ENCODE results near the gene LCLAT1. TPM values are rescaled to one million over a fixed set of nuclear protein-coding genes. Genes with fewer than 3 reads are reported as not detected.
"Not testable (repeated sequence)": the region's sequence is repeated elsewhere in the genome, so short reads cannot be mapped to it uniquely, and the experiment has no call there.

Gene LCLAT1
- total RNA-seq, 1 experiment from 2014 or later: 19.0 TPM

- no peak for DNase-seq (ENCODE audit: low spot score)
Observed at GRCh38 chr2:30487603-30488002, 40.6 kb downstream of the LCLAT1 start.

DNA sequence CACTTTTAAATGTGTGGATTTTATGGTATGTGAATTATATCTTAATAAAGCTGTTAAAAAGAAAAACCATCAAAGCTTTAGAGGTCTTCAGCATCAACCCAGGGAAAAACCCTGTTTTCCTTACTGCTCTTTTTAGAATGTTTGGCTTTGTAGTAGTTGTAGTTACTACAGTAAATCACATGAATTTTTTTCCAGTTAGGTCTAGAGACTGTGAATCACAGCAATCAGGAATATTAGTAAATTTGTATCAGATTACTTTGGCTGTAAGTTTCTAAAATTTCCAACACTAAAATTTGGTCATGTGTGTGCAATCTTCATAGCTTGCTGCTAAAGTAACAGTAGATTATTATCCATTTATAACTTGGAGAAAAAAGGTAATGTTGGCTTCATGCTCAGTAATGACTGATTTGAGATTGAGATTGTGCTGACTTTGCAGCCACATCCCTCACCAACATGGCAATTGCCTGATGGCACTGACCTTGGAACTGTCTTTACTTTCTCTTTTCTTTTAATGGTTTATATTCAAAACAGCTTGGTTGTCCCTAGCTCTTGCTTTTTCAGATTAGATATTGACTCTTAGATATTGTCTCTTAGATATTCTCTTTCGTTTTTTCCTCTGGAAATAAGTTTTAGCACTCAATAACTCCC, 41.1 kb downstream of the LCLAT1 start:
- DNase-seq (ENCODE audit: low spot score): no peak

DNA sequence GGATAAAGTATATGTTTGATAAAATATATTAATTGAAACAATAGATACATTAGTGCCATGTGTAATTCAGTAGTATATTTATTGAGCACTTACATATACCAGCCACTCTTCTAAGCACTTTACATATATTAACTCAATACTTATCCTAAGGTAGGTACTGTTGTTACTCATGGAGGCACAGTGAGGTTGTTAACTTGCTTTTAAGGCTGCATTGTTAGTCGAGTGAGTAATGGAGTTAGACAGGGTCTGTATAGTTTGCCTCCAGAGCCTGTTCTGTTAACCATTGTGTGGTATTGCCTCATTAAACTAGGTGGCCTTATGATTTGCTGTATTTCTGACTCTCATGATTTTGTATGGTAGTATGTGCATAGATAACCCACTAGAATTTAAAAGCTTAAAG, 44.2 kb downstream of the LCLAT1 start:
- DNase-seq (ENCODE audit: low spot score): no peak

- DNase-seq (ENCODE audit: low spot score): no peak
Observed at GRCh38 chr2:30492185-30492584, 45.1 kb downstream of the LCLAT1 start.

GRCh38 chr2:30492619-30493018, 45.6 kb downstream of the LCLAT1 start:
- DNase-seq (ENCODE audit: low spot score): no peak

DNA sequence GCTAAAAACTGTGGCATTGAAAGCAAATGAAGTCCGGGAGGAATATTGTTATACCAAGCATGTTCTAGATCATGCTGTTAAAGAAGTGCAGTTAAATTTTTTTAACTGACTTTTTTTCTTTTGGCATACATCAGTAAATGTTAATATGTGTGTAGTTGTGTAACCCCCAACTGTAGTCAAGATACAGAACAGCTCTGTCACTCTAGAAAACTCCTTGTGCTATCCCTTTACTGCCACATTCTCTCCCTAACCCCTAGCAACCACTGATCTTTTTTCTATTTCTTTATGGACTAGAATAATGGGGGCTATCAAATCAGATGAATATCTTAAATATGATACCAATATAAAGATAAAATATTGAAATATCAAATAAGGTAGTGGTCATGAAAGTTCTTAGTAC, 46.4 kb downstream of the LCLAT1 start:
- no peak for DNase-seq (ENCODE audit: low spot score)

GRCh38 chr2:30495896-30496295, 48.9 kb downstream of the LCLAT1 start:
- DNase-seq (ENCODE audit: low spot score): not testable (repeated sequence)

DNA sequence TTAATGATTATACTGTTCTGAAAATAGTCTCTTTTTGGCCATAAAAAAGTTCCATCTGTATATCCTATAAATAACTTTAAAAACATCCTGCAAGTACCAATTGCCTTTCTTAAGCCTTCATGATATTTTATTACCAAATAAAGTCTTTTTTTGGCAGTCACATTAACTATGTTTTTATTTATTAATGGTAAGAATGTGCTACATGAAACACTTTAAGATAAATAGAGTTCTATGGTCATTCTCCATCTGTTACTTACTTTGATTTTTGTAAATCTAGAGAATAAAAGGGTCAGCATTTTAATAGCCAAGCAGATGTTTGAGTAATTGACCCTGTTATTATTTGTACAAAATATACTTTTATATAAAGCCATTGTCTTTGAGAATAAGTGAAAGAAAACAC, 52.6 kb downstream of the LCLAT1 start:
- DNase-seq (ENCODE audit: low spot score): no peak

GRCh38 chr2:30500699-30501098, 53.7 kb downstream of the LCLAT1 start:
- DNase-seq (ENCODE audit: low spot score): no peak

DNA sequence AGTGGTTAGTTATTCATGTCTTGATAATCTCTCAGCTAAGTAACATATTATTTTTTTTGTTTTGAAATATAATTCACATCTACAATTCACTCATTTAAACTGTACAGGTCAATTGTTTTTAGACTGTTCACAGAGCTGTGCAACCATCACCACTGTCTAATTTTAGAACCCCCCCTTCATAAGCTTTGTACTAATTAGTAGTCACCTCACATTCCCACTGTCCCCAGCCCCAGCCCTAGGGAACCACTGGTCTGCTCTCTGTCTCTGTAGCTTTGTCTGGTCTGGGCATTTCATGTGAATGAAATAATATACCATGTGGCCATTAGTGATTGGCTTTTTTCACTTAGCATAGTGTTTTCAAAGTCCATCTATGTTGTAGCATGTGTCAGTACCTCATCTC, 55.3 kb downstream of the LCLAT1 start:
- no peak for DNase-seq (ENCODE audit: low spot score)

DNA sequence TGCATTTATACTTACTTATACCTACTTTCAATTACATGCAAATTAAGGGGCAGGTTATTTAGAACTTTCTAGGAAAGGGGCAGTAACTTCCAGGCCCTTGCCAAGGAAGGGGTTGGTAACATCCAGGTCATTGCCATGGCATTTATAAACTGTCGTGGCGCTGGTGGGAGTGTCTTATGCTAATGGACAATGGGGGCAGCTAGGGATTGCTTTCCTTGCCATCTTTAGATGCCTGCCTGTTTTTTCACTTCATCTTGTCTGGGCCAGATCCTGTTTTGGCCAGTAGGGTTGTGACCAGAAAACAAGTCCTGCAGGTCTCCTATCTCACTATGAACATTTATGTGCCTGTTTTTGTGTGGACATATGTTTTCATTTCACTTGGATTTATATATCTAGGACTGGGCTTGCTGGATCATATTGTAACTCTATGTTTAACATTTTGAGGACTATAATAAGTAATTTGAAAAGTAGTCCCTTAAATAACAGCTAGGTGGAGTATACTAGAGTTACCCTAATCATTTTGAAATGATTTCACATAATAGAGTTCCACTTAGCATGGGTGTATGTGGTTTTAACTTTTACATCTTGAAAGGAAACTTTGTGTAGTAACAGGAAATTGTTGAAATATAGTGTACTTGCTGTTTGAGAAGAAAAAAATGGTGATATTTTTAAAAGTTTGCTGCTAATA, 56.1 kb downstream of the LCLAT1 start:
- no peak for DNase-seq (ENCODE audit: low spot score)

- DNase-seq (ENCODE audit: low spot score): no peak
Observed at GRCh38 chr2:30503695-30504052, 56.6 kb downstream of the LCLAT1 start.

- no peak for DNase-seq (ENCODE audit: low spot score)
Observed at GRCh38 chr2:30504731-30505130, 57.7 kb downstream of the LCLAT1 start.

DNA sequence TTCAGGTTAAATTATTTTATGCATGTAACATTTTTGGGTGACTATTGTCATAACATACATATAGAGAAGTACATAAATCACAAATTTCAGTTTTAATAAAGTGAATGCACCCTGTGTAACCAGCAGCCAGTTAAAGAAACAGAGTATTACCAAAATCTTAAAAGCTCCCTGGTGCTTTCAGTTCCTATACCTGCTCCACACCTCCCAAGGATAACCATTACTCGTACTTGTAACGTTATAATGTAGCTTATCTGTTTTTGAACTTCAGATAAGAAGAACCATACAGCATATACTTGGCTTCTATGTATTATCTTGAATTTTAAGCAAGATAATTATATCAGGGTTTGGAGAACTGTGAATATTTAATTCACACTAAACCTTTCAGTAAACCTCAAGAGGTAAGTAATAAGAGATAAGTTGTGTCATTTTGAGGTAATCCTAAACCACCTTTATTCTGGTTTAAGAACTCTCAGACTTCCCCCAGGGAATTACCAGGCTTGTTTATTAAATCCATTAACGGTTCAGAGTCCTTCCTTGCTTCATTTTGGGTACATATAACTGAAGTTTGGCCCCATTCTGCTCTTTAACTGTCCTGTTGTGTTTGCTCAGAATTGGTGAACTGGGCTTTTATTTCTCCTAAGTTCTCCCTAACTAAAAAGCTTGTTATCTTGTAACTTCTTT, 58.6 kb downstream of the LCLAT1 start:
- DNase-seq (ENCODE audit: low spot score): no peak

- DNase-seq (ENCODE audit: low spot score): not testable (repeated sequence)
Observed at GRCh38 chr2:30507460-30507859, 60.4 kb downstream of the LCLAT1 start.

GRCh38 chr2:30509716-30510115, 62.7 kb downstream of the LCLAT1 start:
- no peak for DNase-seq (ENCODE audit: low spot score)

- DNase-seq (ENCODE audit: low spot score): no peak
Observed at GRCh38 chr2:30510409-30510808, 63.4 kb downstream of the LCLAT1 start.

DNA sequence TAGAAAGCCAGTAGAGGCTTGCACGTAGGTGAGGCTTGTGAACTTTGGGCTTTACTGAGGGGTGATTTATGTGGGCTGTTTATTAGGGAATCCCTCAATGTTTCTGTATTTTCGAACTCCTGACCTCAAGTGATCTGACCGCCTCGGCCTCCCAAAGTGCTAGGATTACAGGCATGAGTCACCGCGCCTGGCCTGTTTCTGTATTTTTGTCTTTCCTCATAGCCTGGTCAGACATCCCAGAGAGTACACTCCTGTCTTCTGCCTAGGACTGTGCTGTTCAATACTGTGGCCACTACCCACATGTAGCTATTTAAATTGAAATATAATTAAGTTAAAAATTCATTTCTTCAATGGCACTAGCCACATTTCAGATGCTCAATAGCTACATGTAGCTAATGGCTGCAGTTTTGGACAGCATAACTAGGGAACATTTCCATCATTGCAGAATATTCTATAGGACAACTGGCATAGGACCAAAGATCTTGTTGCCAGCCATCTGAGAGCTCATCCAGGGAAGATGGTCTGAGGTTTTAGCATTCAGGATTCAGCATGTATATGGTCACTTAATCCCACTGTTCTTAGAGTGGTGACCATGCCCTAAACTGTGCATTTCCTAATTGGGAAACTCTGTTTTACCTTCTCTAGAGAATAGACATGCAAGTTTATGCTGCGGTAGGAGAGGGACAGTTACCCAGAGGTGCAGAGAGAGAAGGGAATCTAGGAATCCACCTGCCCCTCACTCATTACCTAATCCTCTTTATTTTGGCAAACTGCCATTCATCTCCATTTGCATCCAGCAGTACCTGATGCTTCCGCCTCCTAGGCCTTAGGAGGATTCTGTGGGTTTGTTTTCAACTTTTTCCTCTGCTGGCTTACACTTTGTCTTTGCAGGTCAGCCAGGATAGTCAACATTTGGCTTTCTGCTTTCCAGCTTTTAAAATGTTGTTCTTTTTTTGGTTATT, 64.4 kb downstream of the LCLAT1 start:
- peak; percentile 44 for DNase-seq (ENCODE audit: low spot score)

DNA sequence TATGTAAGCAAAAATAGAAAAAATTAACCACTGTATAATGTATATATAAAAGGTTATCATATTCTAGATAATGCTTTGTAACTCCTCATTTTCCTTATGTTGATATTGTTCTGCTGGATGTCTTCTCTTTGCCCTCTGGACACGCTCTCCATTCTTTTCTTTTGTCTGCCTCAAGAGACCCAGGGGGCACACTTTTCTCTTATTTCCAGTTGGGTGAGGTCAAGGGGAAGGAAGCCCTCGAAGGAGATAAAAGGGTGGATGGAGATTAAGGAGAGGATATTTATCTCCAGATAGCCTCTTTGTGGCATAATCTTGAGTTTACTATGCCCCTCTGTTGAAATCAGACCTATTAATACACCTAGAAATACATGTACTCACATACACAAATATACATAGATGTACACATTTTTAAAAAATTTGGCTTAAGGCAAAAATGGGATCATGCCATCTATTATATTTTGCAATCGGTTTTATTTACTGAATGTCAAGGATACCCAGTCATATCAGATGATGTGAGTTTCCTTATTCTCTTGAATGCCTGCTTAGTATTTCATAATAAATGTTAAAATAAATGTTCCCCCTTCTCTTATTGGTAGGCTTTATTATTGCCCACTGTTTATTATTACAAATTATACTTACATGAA, 65.3 kb downstream of the LCLAT1 start:
- no peak for DNase-seq (ENCODE audit: low spot score)

DNA sequence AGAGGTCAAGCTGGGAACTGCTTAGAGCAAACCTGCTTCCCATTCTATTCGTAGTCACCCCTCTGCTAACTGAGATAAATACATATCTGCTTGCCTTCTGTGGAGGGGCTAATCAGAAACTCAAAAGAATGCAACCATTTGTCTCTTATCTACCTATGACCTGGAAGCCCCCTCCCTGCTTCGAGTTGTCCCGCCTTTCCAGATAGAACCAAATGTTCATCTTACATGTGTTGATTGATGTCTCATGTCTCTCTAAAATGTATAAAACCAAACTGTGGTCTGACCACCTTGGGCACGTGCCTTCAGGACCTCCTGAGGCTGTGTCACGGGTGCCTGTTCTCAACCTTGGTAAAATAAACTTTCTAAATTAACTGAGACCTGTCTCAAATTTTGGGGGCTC, 66.6 kb downstream of the LCLAT1 start:
- DNase-seq (ENCODE audit: low spot score): not testable (repeated sequence)

DNA sequence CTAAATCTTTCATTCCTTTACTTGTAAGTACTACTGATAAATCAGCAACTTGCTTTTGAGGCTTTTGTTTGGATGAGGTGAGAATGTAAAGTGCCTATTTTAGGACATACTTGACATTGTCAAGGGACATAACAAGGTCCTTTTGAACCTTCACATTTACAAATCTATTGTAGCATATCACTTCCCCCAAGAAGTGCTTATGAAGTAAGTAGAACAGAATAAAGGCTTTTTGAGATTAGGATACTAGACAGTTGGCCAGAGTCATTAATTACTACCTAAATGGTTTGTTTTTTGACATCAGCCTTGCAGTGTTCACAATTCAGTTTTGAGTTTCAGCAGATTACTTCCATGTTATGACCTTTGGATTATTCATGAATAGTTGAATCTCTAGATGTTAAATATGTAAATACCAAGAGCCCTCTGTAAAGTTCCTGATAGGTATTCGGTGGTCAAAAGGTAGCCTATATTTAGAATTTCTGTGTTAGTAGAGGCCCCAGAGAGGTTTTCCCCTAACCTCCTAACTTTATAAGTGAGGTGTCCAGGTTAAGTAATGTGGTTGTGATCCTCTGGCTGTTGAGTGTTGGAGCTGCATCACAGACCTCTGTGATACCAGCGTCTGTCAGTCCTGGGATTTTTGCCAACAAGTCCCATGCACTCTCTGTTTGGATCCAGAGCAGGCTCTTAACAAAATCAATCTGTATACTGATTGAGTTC, 67.2 kb downstream of the LCLAT1 start:
- no peak for DNase-seq (ENCODE audit: low spot score)
